Activated CD8-positive, alpha-beta T cell treated with anti-CD3 and anti-CD28 coated beads for 36 hours (primary cell): ENCODE data around the gene IFI27L1. TPM values are rescaled to one million over a fixed set of nuclear protein-coding genes. Genes with fewer than 3 reads are reported as not detected.

Experiments
- ATAC-seq: fragments of 200-7000 bp; cut with Tn5 transposase; one replicate; pipeline ENCODE4 v1.10.0; 2021; ENCODE audit warnings: mild to moderate bottlenecking, moderate library complexity
- CTCF ChIA-PET: fragments of 350-600 bp; sonication (Branson Sonifier 250); formaldehyde crosslinking; loops from one replicate; lab custom pipeline; 2021; ENCODE audit warnings: antibody characterized with exemption; lab: Charles Lee
- POLR2A ChIA-PET: fragments of 350-600 bp; sonication (Branson Sonifier 250); formaldehyde crosslinking; loops from one replicate; lab custom pipeline; 2021; ENCODE audit warnings: antibody characterized with exemption; lab: Charles Lee
- DNase-seq: peaks from one replicate; pipeline ENCODE4 v3.0.0-alpha.2; 2020
- H3K27ac Mint-ChIP-seq: one replicate; pipeline ENCODE4 v1.8.0; 2021; ENCODE audit warnings: mild to moderate bottlenecking, mixed read lengths
- H3K27me3 Mint-ChIP-seq: one replicate; pipeline ENCODE4 v1.8.0; 2021; ENCODE audit warnings: mixed read lengths
- H3K36me3 Mint-ChIP-seq: one replicate; pipeline ENCODE4 v1.8.0; 2021; ENCODE audit warnings: low read depth, mixed read lengths
- H3K4me1 Mint-ChIP-seq: one replicate; pipeline ENCODE4 v1.8.0; 2021; ENCODE audit warnings: low read depth, mixed read lengths
- H3K4me3 Mint-ChIP-seq: one replicate; pipeline ENCODE4 v1.8.0; 2021; ENCODE audit warnings: mild to moderate bottlenecking, moderate library complexity, mixed read lengths
- H3K9me3 Mint-ChIP-seq: one replicate; pipeline ENCODE4 v1.8.0; 2021; ENCODE audit warnings: mixed read lengths
- intact Hi-C: fragments of 100-400 bp; cut with micrococcal nuclease; formaldehyde crosslinking; loops from one replicate; pipeline ENCODE4 v1.10.0; 2022
- total RNA-seq, 2 experiments: library from RNA; stranded (reverse); gene quantifications; one replicate each; pipeline ENCODE4 v1.2.3, GENCODE V29; 2021
- TF ChIP-seq, protein P1 (sequence below): fragments of 200-600 bp; IDR thresholded peaks from one replicate; pipeline ENCODE4 v1.8.0; 2022; ENCODE audit warnings: antibody characterized with exemption, mild to moderate bottlenecking

The IFI27L1 gene
- total RNA-seq, 2 experiments from 2014 or later, result 21.9 to 23.3 TPM

DNA sequence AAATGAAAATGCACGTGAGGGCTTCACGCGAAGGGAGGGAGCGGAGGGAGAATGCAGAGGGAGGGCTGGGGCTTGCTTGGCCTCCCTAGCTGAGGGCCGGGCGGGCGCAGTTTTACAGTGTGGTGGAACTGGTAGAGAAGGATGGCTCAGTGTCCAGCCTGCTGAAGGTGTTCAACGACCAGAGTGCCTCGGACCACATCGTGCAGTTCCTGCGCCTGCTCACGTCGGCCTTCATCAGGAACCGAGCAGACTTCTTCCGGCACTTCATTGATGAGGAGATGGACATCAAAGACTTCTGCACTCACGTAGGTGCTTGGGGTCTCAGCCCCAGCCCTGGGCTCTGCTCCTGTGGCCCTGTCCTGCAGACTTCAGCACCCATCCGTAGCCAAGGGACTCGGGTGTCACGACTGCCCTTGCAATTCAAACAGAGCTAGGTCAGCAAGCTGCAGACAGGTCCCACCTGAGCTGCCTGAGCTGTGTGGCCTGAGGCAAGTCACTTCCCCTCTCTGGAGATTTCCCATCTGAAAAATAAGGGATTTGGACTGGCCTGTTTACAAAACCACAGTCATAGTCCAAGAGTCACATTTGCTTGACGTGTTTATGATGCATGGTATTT lies 36.5 kb upstream of the IFI27L1 start:
- Mint-ChIP-seq H3K36me3 (peaks cover 22% of the 10 kb centered on the region), H3K27ac (no peak overlapping the region), H3K9me3 (no peaks in the 10 kb centered on the region), H3K27me3 (no peaks in the 10 kb centered on the region), H3K4me1 (no peaks in the 10 kb centered on the region), H3K4me3 (no peak overlapping the region)
- ChIA-PET CTCF (interaction anchor here (1.3 to 1.6 kb wide), 3 partner anchors 8 to 92 kb away, joined by 3 to 12 read pairs (median 3); no protein-coding TSS in a partner anchor), POLR2A (interaction anchor here (0.8 to 1.6 kb wide), 5 partner anchors 8 to 24 kb away, joined by 3 to 5 read pairs (median 3); no protein-coding TSS in a partner anchor)
- no peak for DNase-seq
- no peak for ATAC-seq
- TF ChIP-seq, protein P1, sequence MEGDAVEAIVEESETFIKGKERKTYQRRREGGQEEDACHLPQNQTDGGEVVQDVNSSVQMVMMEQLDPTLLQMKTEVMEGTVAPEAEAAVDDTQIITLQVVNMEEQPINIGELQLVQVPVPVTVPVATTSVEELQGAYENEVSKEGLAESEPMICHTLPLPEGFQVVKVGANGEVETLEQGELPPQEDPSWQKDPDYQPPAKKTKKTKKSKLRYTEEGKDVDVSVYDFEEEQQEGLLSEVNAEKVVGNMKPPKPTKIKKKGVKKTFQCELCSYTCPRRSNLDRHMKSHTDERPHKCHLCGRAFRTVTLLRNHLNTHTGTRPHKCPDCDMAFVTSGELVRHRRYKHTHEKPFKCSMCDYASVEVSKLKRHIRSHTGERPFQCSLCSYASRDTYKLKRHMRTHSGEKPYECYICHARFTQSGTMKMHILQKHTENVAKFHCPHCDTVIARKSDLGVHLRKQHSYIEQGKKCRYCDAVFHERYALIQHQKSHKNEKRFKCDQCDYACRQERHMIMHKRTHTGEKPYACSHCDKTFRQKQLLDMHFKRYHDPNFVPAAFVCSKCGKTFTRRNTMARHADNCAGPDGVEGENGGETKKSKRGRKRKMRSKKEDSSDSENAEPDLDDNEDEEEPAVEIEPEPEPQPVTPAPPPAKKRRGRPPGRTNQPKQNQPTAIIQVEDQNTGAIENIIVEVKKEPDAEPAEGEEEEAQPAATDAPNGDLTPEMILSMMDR, result no peak
- intact Hi-C loops, result no loop called here

DNA sequence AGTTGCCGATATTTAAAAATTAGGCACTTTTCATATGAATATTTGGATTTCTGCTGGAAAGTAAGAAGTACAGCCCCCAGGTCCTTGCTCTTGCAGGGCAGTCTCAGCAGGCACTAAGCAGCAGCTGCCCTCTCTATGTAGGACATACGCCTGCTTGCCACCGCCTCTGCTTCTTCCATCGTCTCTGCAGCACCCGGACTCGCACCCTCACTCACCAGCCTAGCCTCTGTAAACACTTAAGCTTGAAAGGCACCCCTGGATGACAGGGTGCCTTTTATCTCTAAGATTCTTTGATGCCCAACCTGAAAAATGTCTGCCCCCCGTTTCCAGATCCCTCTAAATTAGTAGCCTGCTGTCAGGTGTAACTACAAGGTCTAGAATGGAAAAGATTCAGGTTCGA lies 36.0 kb upstream of the IFI27L1 start:
- Mint-ChIP-seq H3K9me3 (no peaks in the 10 kb centered on the region), H3K27ac (no peak overlapping the region), H3K36me3 (peaks cover 25% of the 10 kb centered on the region), H3K4me1 (no peaks in the 10 kb centered on the region), H3K4me3 (no peak overlapping the region), H3K27me3 (no peaks in the 10 kb centered on the region)
- TF ChIP-seq, protein P1, result no peak
- POLR2A ChIA-PET, result interaction anchor here (0.5 to 1.6 kb wide), 5 partner anchors 9 to 24 kb away, joined by 3 read pairs; no protein-coding TSS in a partner anchor
- intact Hi-C loops, result no loop called here
- CTCF ChIA-PET, result interaction anchor here (1.3 to 1.6 kb wide), 3 partner anchors 9 to 91 kb away, joined by 3 to 12 read pairs (median 3); no protein-coding TSS in a partner anchor
- DNase-seq (no peak), ATAC-seq (no peak)

DNA sequence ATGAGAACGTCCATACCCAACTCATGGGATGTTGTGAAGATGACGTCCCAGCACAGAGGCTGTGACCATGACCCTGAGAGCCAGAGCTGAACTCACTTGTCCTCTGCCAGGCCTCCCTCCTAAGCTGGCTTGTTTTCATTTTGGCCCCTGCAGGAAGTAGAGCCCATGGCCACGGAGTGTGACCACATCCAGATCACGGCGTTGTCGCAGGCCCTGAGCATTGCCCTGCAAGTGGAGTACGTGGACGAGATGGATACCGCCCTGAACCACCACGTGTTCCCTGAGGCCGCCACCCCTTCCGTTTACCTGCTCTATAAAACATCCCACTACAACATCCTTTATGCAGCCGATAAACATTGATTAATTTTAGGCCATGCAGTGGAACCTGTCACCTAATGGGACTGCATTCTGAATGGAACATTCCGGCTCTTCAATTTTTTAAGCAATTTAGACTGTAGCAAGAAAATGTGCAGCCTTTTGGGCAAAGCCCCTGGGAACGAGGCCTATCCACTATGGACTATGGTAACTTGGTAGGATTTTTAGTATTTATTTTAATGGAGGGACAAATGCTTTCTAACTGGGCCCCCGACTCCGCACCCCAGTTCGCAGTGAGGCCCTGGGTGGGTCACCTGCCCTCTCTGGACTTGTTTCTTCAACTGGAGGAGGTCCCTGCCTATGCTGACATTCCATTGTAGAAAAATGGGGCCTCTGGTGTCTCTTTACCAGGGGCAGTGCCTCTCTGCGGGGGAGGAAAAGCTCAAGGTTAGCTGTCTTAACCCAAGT lies 35.4 kb upstream of the IFI27L1 start:
- H3K27ac Mint-ChIP-seq, result no peak overlapping the region
- ChIA-PET POLR2A (interaction anchor here (0.5 to 2.4 kb wide), 5 partner anchors 11 to 36 kb away, joined by 3 to 9 read pairs (median 3); partner anchors contain the start of genes DDX24 and IFI27L1), CTCF (interaction anchor here (0.8 to 5.0 kb wide), 5 partner anchors 10 to 106 kb away, joined by 3 to 22 read pairs (median 3); no protein-coding TSS in a partner anchor)
- no peaks in the 10 kb centered on the region for H3K9me3 Mint-ChIP-seq
- H3K4me1 Mint-ChIP-seq, result no peaks in the 10 kb centered on the region
- TF ChIP-seq, protein P1, result no peak
- ATAC-seq (no peak), DNase-seq (no peak)
- peaks cover 31% of the 10 kb centered on the region for H3K36me3 Mint-ChIP-seq
- H3K4me3 Mint-ChIP-seq, result no peak overlapping the region
- intact Hi-C loops, result no loop called here
- no peaks in the 10 kb centered on the region for H3K27me3 Mint-ChIP-seq

DNA sequence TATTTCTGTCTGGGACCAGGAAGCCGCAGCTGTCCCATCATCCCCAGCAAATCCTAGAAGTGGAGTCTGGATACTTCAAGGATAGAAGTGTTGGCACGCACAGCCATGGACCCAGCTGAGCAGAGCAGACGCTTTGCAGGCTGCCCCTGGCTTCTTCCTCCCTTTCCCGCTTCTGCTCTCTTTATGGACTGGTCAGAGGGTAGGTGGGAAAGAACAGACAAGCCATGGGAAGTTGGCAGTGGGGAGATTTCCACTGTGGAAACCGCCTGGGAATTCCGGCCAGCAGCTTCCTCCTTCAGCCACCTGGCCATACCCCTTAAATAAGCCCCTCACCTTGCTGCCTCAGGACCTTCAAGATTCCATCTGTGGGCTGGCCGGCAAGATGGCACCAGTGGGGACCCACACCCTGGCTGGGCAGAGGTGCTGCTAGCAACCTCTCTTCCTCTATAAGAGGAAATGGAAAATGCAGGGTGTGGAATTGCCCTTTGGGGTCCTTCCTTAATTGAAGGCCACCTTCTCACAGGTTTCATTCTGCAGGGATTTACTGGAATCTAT lies 34.3 kb upstream of the IFI27L1 start:
- Mint-ChIP-seq H3K27me3 (no peaks in the 10 kb centered on the region), H3K4me1 (no peaks in the 10 kb centered on the region), H3K4me3 (no peak overlapping the region), H3K9me3 (no peaks in the 10 kb centered on the region), H3K27ac (no peak overlapping the region), H3K36me3 (peaks cover 41% of the 10 kb centered on the region)
- ChIA-PET CTCF (interaction anchor here (0.8 to 5.0 kb wide), 3 partner anchors 11 to 107 kb away, joined by 3 to 22 read pairs (median 9); no protein-coding TSS in a partner anchor), POLR2A (interaction anchor here (0.6 to 2.4 kb wide), 2 partner anchors 12 to 35 kb away, joined by 4 to 9 read pairs; partner anchors contain the start of genes DDX24 and IFI27L1)
- intact Hi-C loops, result no loop called here
- TF ChIP-seq, protein P1, result no peak
- no peak for ATAC-seq
- no peak for DNase-seq
